Muscle layer of duodenum (tissue), 2 donors: ENCODE data around the gene HHATL.

ENCODE experiments used
- H3K27ac ChIP-seq: one replicate; pipeline ENCODE4 v1.7.0; 2013; ENCODE audit warnings: mild to moderate bottlenecking, low read length
- H3K27me3 ChIP-seq: one replicate; pipeline ENCODE4 v1.7.0; 2013; ENCODE audit warnings: low read depth, mild to moderate bottlenecking, control low read depth, low read length
- H3K36me3 ChIP-seq, 2 donors: one replicate each; pipeline ENCODE4 v1.7.0; 2013; ENCODE audit warnings: low read length in 2 of 2, control low read depth in 1 of 2, mild to moderate bottlenecking in 1 of 2; ENCODE audit not compliant: insufficient read depth in 2 of 2, control insufficient read depth in 1 of 2
- H3K4me1 ChIP-seq, 2 donors: one replicate each; pipeline ENCODE4 v1.7.0; 2013; ENCODE audit warnings: low read length in 2 of 2, mild to moderate bottlenecking in 2 of 2, control low read depth in 1 of 2, moderate library complexity in 1 of 2; ENCODE audit not compliant: insufficient read depth in 2 of 2, control insufficient read depth in 1 of 2
- H3K4me3 ChIP-seq, 2 donors: one replicate each; pipeline ENCODE4 v1.7.0; 2013; ENCODE audit warnings: low read length in 2 of 2, low read depth in 1 of 2, mild to moderate bottlenecking in 1 of 2
- H3K9me3 ChIP-seq, 2 donors: one replicate each; pipeline ENCODE4 v1.7.0; 2013; ENCODE audit warnings: low read length in 2 of 2, control low read depth in 1 of 2, mild to moderate bottlenecking in 1 of 2; ENCODE audit not compliant: control insufficient read depth in 1 of 2
- donor health status: healthy.

Gene HHATL

DNA sequence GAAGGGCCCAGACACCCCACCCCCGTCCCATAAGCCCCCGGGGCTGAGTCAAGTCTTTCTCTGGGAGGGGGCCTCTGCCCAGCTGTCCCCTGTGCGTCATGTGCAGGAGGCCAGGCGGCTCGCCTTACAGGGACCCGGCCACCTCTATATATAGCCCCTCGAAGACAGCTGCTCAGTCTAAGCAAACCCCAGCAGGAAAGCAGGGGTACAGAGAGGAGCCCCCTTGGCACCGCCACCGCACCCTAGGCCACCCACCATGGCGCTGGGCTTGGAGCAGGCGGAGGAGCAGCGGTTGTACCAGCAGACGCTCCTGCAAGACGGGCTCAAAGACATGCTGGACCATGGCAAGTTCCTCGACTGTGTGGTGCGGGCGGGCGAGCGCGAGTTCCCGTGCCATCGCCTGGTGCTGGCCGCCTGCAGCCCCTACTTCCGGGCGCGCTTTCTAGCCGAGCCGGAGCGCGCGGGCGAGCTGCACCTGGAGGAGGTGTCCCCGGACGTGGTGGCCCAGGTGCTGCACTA, 17.2 kb downstream of the HHATL start, which contains the start of gene KLHL40:
Gene KLHL40, plus strand, starts transcription at position 175 of the 519 bp plus-strand sequence. Its CDS starts 82 bp downstream, at position 257.
- no peaks in the 10 kb centered on the region for H3K36me3 ChIP-seq
- H3K4me1 ChIP-seq: peaks cover 0 to 12% of the 10 kb centered on the region in 2 donors
- no peaks in the 10 kb centered on the region for H3K9me3 ChIP-seq
- H3K4me3 ChIP-seq: peak within 1 kb of the TSS in 1 of 2 donors; percentile 43
- H3K27ac ChIP-seq: no peak within 1 kb of the TSS
- H3K27me3 ChIP-seq: peaks cover 10% of the 10 kb centered on the region

- Histone ChIP-seq H3K27ac (no peak overlapping the region), H3K4me3 (peak overlapping the region in 1 of 2 donors; percentile 43), H3K9me3 (no peaks in the 10 kb centered on the region), H3K27me3 (peaks cover 6% of the 10 kb centered on the region), H3K36me3 (no peaks in the 10 kb centered on the region), H3K4me1 (peaks cover 0 to 12% of the 10 kb centered on the region in 2 donors)
These were observed 17.8 kb downstream of the HHATL start for GRCh38 chr3:42684632-42685362.

DNA sequence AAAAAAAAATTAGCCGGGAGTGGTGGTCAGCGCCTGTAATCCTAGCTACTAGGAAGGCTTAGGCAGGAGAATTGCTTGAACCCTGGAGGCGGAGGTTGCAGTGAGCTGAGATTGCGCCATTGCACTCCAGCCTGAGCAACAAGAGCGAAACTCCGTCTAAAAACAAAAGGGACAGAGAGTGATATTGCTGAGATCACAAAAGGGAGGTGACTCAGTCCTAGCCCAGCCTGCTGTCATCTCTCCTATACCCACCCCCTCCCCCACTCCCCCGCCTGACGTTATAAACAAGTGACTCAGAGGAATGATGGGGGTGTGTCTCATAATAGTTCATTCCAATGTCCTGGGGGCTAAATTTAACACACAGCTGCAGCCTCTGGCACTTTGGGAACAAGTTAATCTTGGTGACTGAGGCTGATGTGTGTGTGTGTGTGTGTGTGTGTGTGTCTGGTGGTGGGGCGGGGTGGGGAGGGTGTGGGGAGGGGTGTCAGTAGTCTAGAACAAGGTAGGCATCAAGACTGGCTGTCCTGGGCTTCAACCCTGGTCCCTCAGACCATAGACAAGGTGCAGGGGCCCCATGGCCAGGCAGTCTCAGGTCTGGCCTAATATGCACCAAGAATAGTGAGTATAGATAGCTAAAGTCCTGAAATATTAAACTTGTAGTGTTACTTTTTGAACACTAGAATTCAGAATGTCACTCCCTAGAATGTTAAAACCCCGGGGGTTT, 18.6 kb downstream of the HHATL start:
- Histone ChIP-seq H3K9me3 (no peaks in the 10 kb centered on the region), H3K27me3 (peaks cover 6% of the 10 kb centered on the region), H3K27ac (no peak overlapping the region), H3K36me3 (no peaks in the 10 kb centered on the region), H3K4me1 (peaks cover 0 to 12% of the 10 kb centered on the region in 2 donors), H3K4me3 (no peak overlapping the region)

GRCh38 chr3:42682301-42683070, 20.1 kb downstream of the HHATL start:
- no peaks in the 10 kb centered on the region for H3K36me3 ChIP-seq
- no peak overlapping the region for H3K27ac ChIP-seq
- H3K27me3 ChIP-seq: peaks cover 6% of the 10 kb centered on the region
- no peak overlapping the region for H3K4me3 ChIP-seq
- H3K4me1 ChIP-seq: peaks cover 0 to 12% of the 10 kb centered on the region in 2 donors
- peaks cover 0 to 2% of the 10 kb centered on the region in 2 donors for H3K9me3 ChIP-seq

GRCh38 chr3:42681361-42682038, 21.1 kb downstream of the HHATL start:
- no peak overlapping the region for H3K4me3 ChIP-seq
- peaks cover 6% of the 10 kb centered on the region for H3K27me3 ChIP-seq
- peaks cover 0 to 12% of the 10 kb centered on the region in 2 donors for H3K4me1 ChIP-seq
- H3K9me3 ChIP-seq: peaks cover 0 to 2% of the 10 kb centered on the region in 2 donors
- H3K36me3 ChIP-seq: no peaks in the 10 kb centered on the region
- H3K27ac ChIP-seq: no peak overlapping the region

GRCh38 chr3:42680806-42681205, 21.8 kb downstream of the HHATL start:
- H3K4me3 ChIP-seq: no peak overlapping the region
- peaks cover 0 to 6% of the 10 kb centered on the region in 2 donors for H3K4me1 ChIP-seq
- no peaks in the 10 kb centered on the region for H3K36me3 ChIP-seq
- peaks cover 3% of the 10 kb centered on the region for H3K27me3 ChIP-seq
- no peak overlapping the region for H3K27ac ChIP-seq
- H3K9me3 ChIP-seq: peaks cover 0 to 3% of the 10 kb centered on the region in 2 donors

- Histone ChIP-seq H3K27me3 (no peaks in the 10 kb centered on the region), H3K27ac (no peak overlapping the region), H3K4me1 (peaks cover 0 to under 1% of the 10 kb centered on the region in 2 donors), H3K9me3 (peaks cover 0 to 5% of the 10 kb centered on the region in 2 donors), H3K36me3 (no peaks in the 10 kb centered on the region), H3K4me3 (no peak overlapping the region)
These were observed 22.3 kb downstream of the HHATL start for GRCh38 chr3:42680271-42680670.

GRCh38 chr3:42678447-42678846, 24.2 kb downstream of the HHATL start:
- Histone ChIP-seq H3K4me3 (no peak overlapping the region), H3K9me3 (peaks cover 0 to 5% of the 10 kb centered on the region in 2 donors), H3K27ac (no peak overlapping the region), H3K36me3 (no peaks in the 10 kb centered on the region), H3K27me3 (no peaks in the 10 kb centered on the region), H3K4me1 (no peaks in the 10 kb centered on the region)

DNA sequence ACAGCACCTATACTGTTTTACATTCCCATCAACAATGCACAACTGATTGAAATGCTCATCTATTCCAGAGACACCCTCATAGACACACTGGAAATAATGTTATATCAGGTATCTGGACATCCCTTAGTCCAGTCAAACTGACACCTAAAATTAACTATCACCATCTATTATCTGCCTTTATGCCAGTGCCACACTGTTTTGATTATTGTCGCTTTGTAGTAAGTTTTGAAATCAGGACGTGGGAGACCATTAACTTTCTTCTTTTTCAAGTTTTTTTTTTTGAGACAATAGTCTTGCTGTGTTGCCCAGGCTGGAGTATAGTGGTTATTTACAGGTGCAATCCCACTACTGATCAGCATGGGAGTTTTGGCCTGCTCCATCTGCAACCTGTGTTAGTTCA, 26.7 kb downstream of the HHATL start:
- no peak overlapping the region for H3K4me3 ChIP-seq
- H3K36me3 ChIP-seq: no peaks in the 10 kb centered on the region
- H3K9me3 ChIP-seq: peaks cover 0 to 5% of the 10 kb centered on the region in 2 donors
- no peak overlapping the region for H3K27ac ChIP-seq
- H3K27me3 ChIP-seq: no peaks in the 10 kb centered on the region
- no peaks in the 10 kb centered on the region for H3K4me1 ChIP-seq

- peaks cover 0 to 5% of the 10 kb centered on the region in 2 donors for H3K9me3 ChIP-seq
- H3K27ac ChIP-seq: no peak overlapping the region
- no peaks in the 10 kb centered on the region for H3K4me1 ChIP-seq
- H3K27me3 ChIP-seq: no peaks in the 10 kb centered on the region
- no peaks in the 10 kb centered on the region for H3K36me3 ChIP-seq
- H3K4me3 ChIP-seq: no peak overlapping the region
These were observed 28.5 kb downstream of the HHATL start for GRCh38 chr3:42674146-42674545.
